Left colon (tissue), 2 donors: Measurements from ENCODE around the gene CDKL4. TPM values are rescaled to one million over a fixed set of nuclear protein-coding genes. Genes with fewer than 3 reads are reported as not detected.
"Not testable (repeated sequence)": the region's sequence is repeated elsewhere in the genome, so short reads cannot be mapped to it uniquely, and the experiment has no call there.

Experiments used
- ATAC-seq: fragments of 200-7000 bp; cut with Tn5 transposase; one replicate; pipeline ENCODE4 v1.9.1; 2020; ENCODE audit warnings: mild to moderate bottlenecking, moderate library complexity
- DNase-seq, 2 donors: peaks; one replicate each; pipeline ENCODE4 v3.0.0-alpha.2; 2020
- intact Hi-C, 2 donors: fragments of 100-400 bp; cut with DNase I in 1 of 2; cut with micrococcal nuclease in 1 of 2; formaldehyde crosslinking; loops; one replicate each; pipeline versions ENCODE4 v1.11.2 to v1.14.0; 2022; cut with DNase I, micrococcal nuclease
- total RNA-seq, 2 donors: library from RNA; stranded (reverse); fragmentation: NEBNext Ultra II Directional; extraction: Animal tissue kit (Norgen Biotek cat#: 25700); gene quantifications; one replicate each; pipeline ENCODE4 v1.2.1, GENCODE V29; 2021
- donor health status: DM: no; HTN: no; CAD: no.
- donor health status: DM: yes; HTN: yes; CAD: no.

Gene CDKL4
- total RNA-seq, 2 donors from 2014 or later = 0.78 TPM; not detected in 1

GRCh38 chr2:39194686-39195085 lies 49.1 kb downstream of the CDKL4 start:
- ATAC-seq (no peak), DNase-seq (no peak)
- intact Hi-C loops = no loop called here

GRCh38 chr2:39188960-39189494 lies 54.7 kb downstream of the CDKL4 start:
- intact Hi-C loops = no loop called here
- ATAC-seq (no peak), DNase-seq (no peak)

GRCh38 chr2:39183673-39184072 lies 60.1 kb downstream of the CDKL4 start:
- no peak for DNase-seq

GRCh38 chr2:39181297-39181696 lies 62.5 kb downstream of the CDKL4 start:
- intact Hi-C loops = no loop called here
- ATAC-seq (no peak), DNase-seq (no peak)

More at GRCh38 chr2:39183673-39184072, 60.1 kb downstream of the CDKL4 start:
- intact Hi-C loops = no loop called here
- ATAC-seq = no peak

- peak; percentile 95 for ATAC-seq
Measured at GRCh38 chr2:39179974-39180960, 63.5 kb downstream of the CDKL4 start.

GRCh38 chr2:39178756-39179155 lies 65.0 kb downstream of the CDKL4 start:
- intact Hi-C loops = no loop called here
- ATAC-seq = no peak

More at GRCh38 chr2:39179974-39180960, 63.5 kb downstream of the CDKL4 start:
- intact Hi-C loops = no loop called here
- DNase-seq = peak in 1 of 2 donors; percentile 7

GRCh38 chr2:39176997-39177396 lies 66.8 kb downstream of the CDKL4 start:
- intact Hi-C loops = no loop called here
- DNase-seq (no peak), ATAC-seq (no peak)

More at GRCh38 chr2:39178756-39179155, 65.0 kb downstream of the CDKL4 start:
- no peak for DNase-seq

GRCh38 chr2:39175026-39175812 lies 68.6 kb downstream of the CDKL4 start:
- intact Hi-C loops = no loop called here
- ATAC-seq = no peak
- DNase-seq = no peak

- intact Hi-C loops = no loop called here
- no peak for DNase-seq
- ATAC-seq = no peak
Measured at GRCh38 chr2:39174022-39174421, 69.7 kb downstream of the CDKL4 start.

- ATAC-seq, DNase-seq, intact Hi-C loops: not testable (repeated sequence)
Measured at GRCh38 chr2:39172047-39172706, 71.6 kb downstream of the CDKL4 start.

GRCh38 chr2:39171621-39172020 lies 72.1 kb downstream of the CDKL4 start:
- intact Hi-C loops = no loop called here
- ATAC-seq (no peak), DNase-seq (no peak)

GRCh38 chr2:39164089-39164488 lies 79.7 kb downstream of the CDKL4 start:
- intact Hi-C loops = no loop called here
- DNase-seq = no peak
- no peak for ATAC-seq

GRCh38 chr2:39160982-39161381 lies 82.8 kb downstream of the CDKL4 start:
- ATAC-seq = no peak
- DNase-seq = no peak
- intact Hi-C loops = no loop called here

GRCh38 chr2:39159283-39159682 lies 84.5 kb downstream of the CDKL4 start:
- intact Hi-C loops = no loop called here
- DNase-seq (no peak), ATAC-seq (no peak)

GRCh38 chr2:39158351-39158750 lies 85.4 kb downstream of the CDKL4 start:
- intact Hi-C loops = no loop called here
- ATAC-seq = no peak
- no peak for DNase-seq

- DNase-seq (no peak), ATAC-seq (no peak)
- intact Hi-C loops = no loop called here
Measured at GRCh38 chr2:39156846-39157245, 86.9 kb downstream of the CDKL4 start.

- intact Hi-C loops = no loop called here
- no peak for ATAC-seq
- no peak for DNase-seq
Measured at GRCh38 chr2:39156107-39156506, 87.7 kb downstream of the CDKL4 start.

- intact Hi-C loops, ATAC-seq, DNase-seq: not testable (repeated sequence)
Measured at GRCh38 chr2:39155573-39155972, 88.2 kb downstream of the CDKL4 start.

GRCh38 chr2:39154944-39155343 lies 88.8 kb downstream of the CDKL4 start:
- intact Hi-C loops = no loop called here
- ATAC-seq = no peak
- no peak for DNase-seq
